PFSK-1 (cell line): ENCODE data around the gene TEX30.

Experiments used
- FOXP2 ChIP-seq: optimal IDR thresholded peaks from 2 replicates; pipeline ENCODE3; 2011; ENCODE audit warnings: borderline replicate concordance, control low read depth, inconsistent platforms; ENCODE audit not compliant: insufficient read depth; ENCODE audit errors: extremely low read length, extremely low read depth
- POLR2AphosphoS5 ChIP-seq: IDR thresholded peaks from 2 replicates; pipeline ENCODE4 v1.6.1; 2012; ENCODE audit warnings: low read depth, mild to moderate bottlenecking, control low read depth, low read length, moderate library complexity
- REST ChIP-seq, 2 experiments: IDR thresholded peaks; 2 replicates each; pipeline versions ENCODE4 v1.6.1 to v1.8.0; 2011 to 2012; ENCODE audit warnings: low read depth in 2 of 2, low read length in 2 of 2, control low read depth in 1 of 2, inconsistent platforms in 1 of 2, mild to moderate bottlenecking in 1 of 2, moderate library complexity in 1 of 2; ENCODE audit not compliant: insufficient read depth in 1 of 2
- SIN3A ChIP-seq: IDR thresholded peaks from 2 replicates; pipeline ENCODE4 v1.6.1; 2012; ENCODE audit warnings: mild to moderate bottlenecking, low read length, moderate library complexity, borderline replicate concordance; ENCODE audit not compliant: insufficient read depth
- TAF1 ChIP-seq: IDR thresholded peaks from 2 replicates; pipeline ENCODE4 v1.6.1; 2012; ENCODE audit warnings: low read length, control low read depth, borderline replicate concordance; ENCODE audit not compliant: insufficient read depth

The TEX30 gene

GRCh38 chr13:102742101-102742500 lies 31.5 kb downstream of the TEX30 start:
- TF ChIP-seq FOXP2 (no peak), POLR2AphosphoS5 (no peak), SIN3A (no peak), TAF1 (no peak), REST (IDR thresholded peaks at IDR 0.05; ENCODE audit: insufficient read depth in 1 of 2, low read depth in 2 of 2, low read length in 2 of 2) (no peak)

GRCh38 chr13:102729560-102730270 lies 43.9 kb downstream of the TEX30 start:
- no peak for TF ChIP-seq REST (IDR thresholded peaks at IDR 0.05; ENCODE audit: insufficient read depth in 1 of 2, low read depth in 2 of 2, low read length in 2 of 2)
- no peak for TF ChIP-seq TAF1
- TF ChIP-seq SIN3A: no peak
- TF ChIP-seq FOXP2: no peak
- TF ChIP-seq POLR2AphosphoS5: no peak

- no peak for TF ChIP-seq FOXP2
- TF ChIP-seq POLR2AphosphoS5: no peak
- no peak for TF ChIP-seq SIN3A
- TF ChIP-seq REST (IDR thresholded peaks at IDR 0.05; ENCODE audit: insufficient read depth in 1 of 2, low read depth in 2 of 2, low read length in 2 of 2): no peak
- no peak for TF ChIP-seq TAF1
Measured at GRCh38 chr13:102726430-102726829, 47.2 kb downstream of the TEX30 start.

GRCh38 chr13:102724923-102725322 lies 48.7 kb downstream of the TEX30 start:
- TF ChIP-seq POLR2AphosphoS5 (no peak), SIN3A (no peak), REST (IDR thresholded peaks at IDR 0.05; ENCODE audit: insufficient read depth in 1 of 2, low read depth in 2 of 2, low read length in 2 of 2) (no peak)
